Putamen (tissue), 1 donor: ENCODE results near the gene TNS3.
A peak's percentile ranks its signal among the peaks of the same experiment; 100 is the strongest.

Source experiments
- DNase-seq: peaks from one replicate; pipeline ENCODE4 v3.0.0-alpha.2; 2016; ENCODE audit warnings: low spot score

The TNS3 gene

GRCh38 chr7:47366960-47367359 lies 215.0 kb downstream of the TNS3 start:
- no peak for DNase-seq

GRCh38 chr7:47366211-47366610 lies 215.7 kb downstream of the TNS3 start:
- DNase-seq = no peak

GRCh38 chr7:47362984-47363383 lies 218.9 kb downstream of the TNS3 start:
- no peak for DNase-seq

- DNase-seq = peak; percentile 50
These were observed 220.1 kb downstream of the TNS3 start for GRCh38 chr7:47361746-47362215.

- no peak for DNase-seq
These were observed 220.7 kb downstream of the TNS3 start for GRCh38 chr7:47361236-47361635.

- no peak for DNase-seq
These were observed 221.5 kb downstream of the TNS3 start for GRCh38 chr7:47360301-47360900.

GRCh38 chr7:47358944-47359588 lies 222.8 kb downstream of the TNS3 start:
- DNase-seq = no peak

GRCh38 chr7:47358357-47358756 lies 223.6 kb downstream of the TNS3 start:
- DNase-seq = no peak

GRCh38 chr7:47357863-47358262 lies 224.0 kb downstream of the TNS3 start:
- DNase-seq = no peak

GRCh38 chr7:47357361-47357760 lies 224.6 kb downstream of the TNS3 start:
- no peak for DNase-seq

GRCh38 chr7:47356261-47356660 lies 225.7 kb downstream of the TNS3 start:
- DNase-seq = no peak

- no peak for DNase-seq
These were observed 226.2 kb downstream of the TNS3 start for GRCh38 chr7:47355684-47356083.

- no peak for DNase-seq
These were observed 226.9 kb downstream of the TNS3 start for GRCh38 chr7:47354831-47355541.

GRCh38 chr7:47354071-47354470 lies 227.8 kb downstream of the TNS3 start:
- no peak for DNase-seq

- DNase-seq = no peak
These were observed 229.4 kb downstream of the TNS3 start for GRCh38 chr7:47352394-47352968.

- no peak for DNase-seq
These were observed 230.4 kb downstream of the TNS3 start for GRCh38 chr7:47351233-47352154.

GRCh38 chr7:47350425-47350824 lies 231.5 kb downstream of the TNS3 start:
- DNase-seq = no peak

- DNase-seq = no peak
These were observed 232.5 kb downstream of the TNS3 start for GRCh38 chr7:47349401-47349800.

GRCh38 chr7:47347816-47348385 lies 234.0 kb downstream of the TNS3 start:
- no peak for DNase-seq

GRCh38 chr7:47347346-47347745 lies 234.6 kb downstream of the TNS3 start:
- no peak for DNase-seq

GRCh38 chr7:47346377-47346914 lies 235.5 kb downstream of the TNS3 start:
- DNase-seq = no peak
